KMS-11 (cell line): ENCODE measurements around the gene UPK1B.

Experiments
- H2AFZ ChIP-seq: fragments of 200-600 bp; sonication (generic); 2 replicates; pipeline ENCODE4 v1.6.1; 2016; ENCODE audit warnings: antibody characterized with exemption, mixed run types, low read depth
- H3K27ac ChIP-seq: fragments of 200-600 bp; sonication (generic); 2 replicates; pipeline ENCODE4 v1.6.1; 2016; ENCODE audit warnings: mild to moderate bottlenecking, mixed run types
- H3K27me3 ChIP-seq: fragments of 200-600 bp; sonication (generic); 2 replicates; pipeline ENCODE4 v1.6.1; 2017; ENCODE audit warnings: mild to moderate bottlenecking, low read depth, mixed run types, moderate library complexity; ENCODE audit not compliant: insufficient read depth
- H3K36me3 ChIP-seq: fragments of 200-600 bp; sonication (generic); 2 replicates; pipeline ENCODE4 v1.6.1; 2017; ENCODE audit warnings: mild to moderate bottlenecking, mixed run types; ENCODE audit not compliant: insufficient read depth
- H3K4me1 ChIP-seq: fragments of 200-600 bp; sonication (generic); 2 replicates; pipeline ENCODE4 v1.6.1; 2016; ENCODE audit warnings: mild to moderate bottlenecking, low read depth, mixed run types; ENCODE audit not compliant: poor library complexity, severe bottlenecking
- H3K4me2 ChIP-seq: fragments of 200-600 bp; sonication (generic); 2 replicates; pipeline ENCODE4 v1.7.0; 2016; ENCODE audit warnings: mild to moderate bottlenecking, mixed run types
- H3K4me3 ChIP-seq: fragments of 200-600 bp; sonication (generic); IDR thresholded peaks from 2 replicates; pipeline ENCODE4 v1.6.1; 2017; ENCODE audit warnings: low read depth, low read length, mixed read lengths; ENCODE audit not compliant: insufficient read depth
- H3K79me2 ChIP-seq: fragments of 200-600 bp; sonication (generic); 2 replicates; pipeline ENCODE4 v1.6.1; 2016; ENCODE audit warnings: low read depth, mixed run types; ENCODE audit not compliant: insufficient read depth
- H3K9ac ChIP-seq: fragments of 200-600 bp; sonication (generic); 2 replicates; pipeline ENCODE4 v1.6.1; 2016; ENCODE audit warnings: mild to moderate bottlenecking, mixed run types
- H4K20me1 ChIP-seq: fragments of 200-600 bp; sonication (generic); 2 replicates; pipeline ENCODE4 v1.6.1; 2016; ENCODE audit warnings: mild to moderate bottlenecking, mixed run types; ENCODE audit not compliant: insufficient read depth
- CTCF ChIP-seq: fragments of 200-600 bp; sonication (generic); conservative IDR thresholded peaks from 2 replicates; pipeline ENCODE4 v1.6.1; 2017; ENCODE audit warnings: low read depth, mild to moderate bottlenecking, antibody characterized with exemption, low read length, moderate library complexity, mixed read lengths

Gene UPK1B

GRCh38 chr3:119230071-119230470 is 56.7 kb downstream of the UPK1B start:
- Histone ChIP-seq H3K79me2 (no peaks in the 10 kb centered on the region), H3K27me3 (no peaks in the 10 kb centered on the region), H3K9ac (no peak overlapping the region), H3K27ac (no peak overlapping the region), H4K20me1 (no peaks in the 10 kb centered on the region), H3K36me3 (no peaks in the 10 kb centered on the region), H3K4me1 (no peaks in the 10 kb centered on the region), H3K4me2 (no peak overlapping the region), H3K4me3 (no peak overlapping the region), H2AFZ (no peak overlapping the region)
- TF ChIP-seq CTCF: no peak

DNA sequence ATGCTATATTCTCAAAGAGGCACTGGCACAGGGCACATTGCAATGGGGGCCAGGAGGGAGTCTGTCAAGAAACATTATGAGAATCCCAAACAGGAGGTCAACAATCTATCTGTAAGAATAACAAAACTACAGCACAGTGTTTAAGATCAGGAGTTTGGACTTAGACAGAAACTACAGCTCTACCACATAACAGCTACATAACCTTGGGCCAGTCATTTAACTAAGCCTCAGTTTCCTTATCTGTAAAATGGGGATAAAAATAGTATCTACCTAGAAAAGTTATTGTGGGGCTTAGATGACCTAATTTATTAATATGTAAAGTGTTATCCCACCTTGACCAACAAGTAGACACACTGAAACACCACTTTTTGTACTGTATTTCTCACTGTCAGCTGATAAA is 57.3 kb downstream of the UPK1B start:
- Histone ChIP-seq H3K4me1 (no peaks in the 10 kb centered on the region), H2AFZ (no peak overlapping the region), H3K4me3 (no peak overlapping the region), H3K4me2 (no peak overlapping the region), H3K9ac (no peak overlapping the region), H3K27ac (no peak overlapping the region), H3K27me3 (no peaks in the 10 kb centered on the region), H4K20me1 (no peaks in the 10 kb centered on the region), H3K36me3 (no peaks in the 10 kb centered on the region), H3K79me2 (no peaks in the 10 kb centered on the region)
- TF ChIP-seq CTCF: no peak

DNA sequence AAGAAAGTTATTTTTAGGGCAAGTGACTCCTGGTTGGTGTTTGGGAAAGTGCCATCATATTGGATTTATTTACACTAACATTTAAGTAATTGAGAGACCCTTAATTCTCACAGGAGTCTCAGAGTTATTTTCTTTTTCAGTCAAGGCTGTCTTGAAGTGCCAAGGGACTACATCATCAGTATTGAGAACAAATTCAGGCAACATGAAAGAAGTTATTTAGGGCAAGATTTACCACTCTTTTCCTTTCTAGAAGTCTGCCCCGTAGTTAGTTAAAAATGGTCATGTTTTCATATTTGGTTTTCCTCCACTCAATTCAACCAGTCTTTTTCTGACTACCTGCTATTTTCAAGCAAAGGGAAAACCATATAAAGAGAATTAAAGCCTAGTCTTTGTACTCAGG is 61.2 kb downstream of the UPK1B start:
- Histone ChIP-seq H3K4me1 (peaks cover 12% of the 10 kb centered on the region), H3K27me3 (no peaks in the 10 kb centered on the region), H3K4me2 (no peak overlapping the region), H3K36me3 (no peaks in the 10 kb centered on the region), H3K27ac (no peak overlapping the region), H3K9ac (no peak overlapping the region), H2AFZ (no peak overlapping the region), H3K79me2 (peaks cover 7% of the 10 kb centered on the region; the same call in 1 of the 2 replicates), H3K4me3 (no peak overlapping the region), H4K20me1 (no peaks in the 10 kb centered on the region)
- TF ChIP-seq CTCF: no peak

GRCh38 chr3:119235151-119235550 is 61.8 kb downstream of the UPK1B start:
- H3K36me3 ChIP-seq: no peaks in the 10 kb centered on the region
- H3K4me2 ChIP-seq: no peak overlapping the region
- H3K27ac ChIP-seq: no peak overlapping the region
- no peak overlapping the region for H2AFZ ChIP-seq
- H3K9ac ChIP-seq: no peak overlapping the region
- H3K4me1 ChIP-seq: peaks cover 18% of the 10 kb centered on the region
- H3K4me3 ChIP-seq: no peak overlapping the region
- no peaks in the 10 kb centered on the region for H3K27me3 ChIP-seq
- H4K20me1 ChIP-seq: no peaks in the 10 kb centered on the region
- peaks cover 12% of the 10 kb centered on the region; the same call in 1 of the 2 replicates for H3K79me2 ChIP-seq
- TF ChIP-seq CTCF: no peak
